GM23338 (cell line): ENCODE measurements around the gene PEA15. TPM values are rescaled to one million over a fixed set of nuclear protein-coding genes. Genes with fewer than 3 reads are reported as not detected.

Experiments used
- ATAC-seq: fragments of 200-7000 bp; cut with Tn5 transposase; 3 replicates; pipeline ENCODE4 v1.9.1; 2020
- DNase-seq: peaks from one replicate; pipeline ENCODE4 v3.0.0-alpha.2; 2015; ENCODE audit warnings: low spot score
- H2AFZ ChIP-seq: fragments of 200-600 bp; sonication (generic); 2 replicates; pipeline ENCODE4 v1.8.0; 2016; ENCODE audit warnings: antibody characterized with exemption, mild to moderate bottlenecking, moderate library complexity
- H3F3A ChIP-seq: fragments of 200-600 bp; sonication (generic); replicated peaks from 2 replicates; pipeline ENCODE4 v1.8.0; 2017; ENCODE audit warnings: antibody characterized with exemption, mixed run types, low read depth
- H3K27ac ChIP-seq: fragments of 200-600 bp; sonication (generic); 2 replicates; pipeline ENCODE4 v1.6.1; 2016; ENCODE audit warnings: low read depth
- H3K27me3 ChIP-seq: fragments of 200-600 bp; sonication (generic); 2 replicates; pipeline ENCODE4 v1.8.0; 2016; ENCODE audit warnings: mild to moderate bottlenecking, mixed run types, moderate library complexity; ENCODE audit not compliant: insufficient read depth
- H3K36me3 ChIP-seq: fragments of 200-600 bp; sonication (generic); 2 replicates; pipeline ENCODE4 v1.8.0; 2016; ENCODE audit warnings: mild to moderate bottlenecking; ENCODE audit not compliant: insufficient read depth
- H3K4me1 ChIP-seq: fragments of 200-600 bp; sonication (generic); 2 replicates; pipeline ENCODE4 v1.8.0; 2016; ENCODE audit warnings: mild to moderate bottlenecking, moderate library complexity; ENCODE audit not compliant: insufficient read depth
- H3K4me2 ChIP-seq: fragments of 200-600 bp; sonication (generic); 2 replicates; pipeline ENCODE4 v1.7.1; 2017; ENCODE audit warnings: mixed run types
- H3K4me3 ChIP-seq: fragments of 200-600 bp; sonication (generic); 2 replicates; pipeline ENCODE4 v1.6.1; 2016; ENCODE audit warnings: mixed run types
- H3K79me2 ChIP-seq: fragments of 200-600 bp; sonication (generic); replicated peaks from 2 replicates; pipeline ENCODE4 v1.8.0; 2017; ENCODE audit warnings: mild to moderate bottlenecking; ENCODE audit not compliant: insufficient read depth
- H3K9me2 ChIP-seq: fragments of 200-600 bp; sonication (generic); 2 replicates; pipeline ENCODE4 v1.8.0; 2017; ENCODE audit not compliant: insufficient read depth
- H4K20me1 ChIP-seq: fragments of 200-600 bp; sonication (generic); replicated peaks from 2 replicates; pipeline ENCODE4 v1.8.0; 2017; ENCODE audit warnings: mild to moderate bottlenecking; ENCODE audit not compliant: insufficient read depth
- H3K27ac Mint-ChIP-seq: 2 replicates; pipeline ENCODE4 v1.8.0; 2020; ENCODE audit warnings: inconsistent platforms, mild to moderate bottlenecking, moderate library complexity, mixed read lengths
- H3K27me3 Mint-ChIP-seq: 3 replicates; pipeline ENCODE4 v1.8.0; 2022; ENCODE audit warnings: low read depth, mild to moderate bottlenecking, moderate library complexity, mixed read lengths, inconsistent platforms; ENCODE audit not compliant: insufficient read depth, poor library complexity
- H3K36me3 Mint-ChIP-seq: 3 replicates; pipeline ENCODE4 v1.8.0; 2021; ENCODE audit warnings: low read depth, mild to moderate bottlenecking, inconsistent platforms, moderate library complexity, mixed read lengths
- H3K4me1 Mint-ChIP-seq: 3 replicates; pipeline ENCODE4 v1.8.0; 2020; ENCODE audit warnings: mild to moderate bottlenecking, inconsistent platforms, mixed read lengths
- H3K4me3 Mint-ChIP-seq: 3 replicates; pipeline ENCODE4 v1.8.0; 2021; ENCODE audit warnings: moderate library complexity, mild to moderate bottlenecking, inconsistent platforms, mixed read lengths
- H3K9me3 Mint-ChIP-seq: 3 replicates; pipeline ENCODE4 v1.8.0; 2020; ENCODE audit warnings: moderate library complexity, mild to moderate bottlenecking, inconsistent platforms, mixed read lengths
- CREB1 ChIP-seq: fragments of 250-450 bp; sonication (Bioruptor Pico); IDR thresholded peaks from 2 replicates; pipeline ENCODE4 v1.5.0; 2020; ENCODE audit warnings: low read depth, mild to moderate bottlenecking, moderate library complexity
- CTCF ChIP-seq, 2 experiments: fragments of 200-600 bp in 1 of 2; sonication (generic) in 1 of 2; conservative IDR thresholded peaks; 2 replicates each; pipeline versions ENCODE4 v1.5.1 to v1.6.1; 2016 to 2017; ENCODE audit warnings: antibody characterized with exemption in 2 of 2, low read depth in 2 of 2, mild to moderate bottlenecking in 2 of 2, moderate library complexity in 1 of 2
- ETS1 ChIP-seq: IDR thresholded peaks from 2 replicates; pipeline ENCODE4 v1.6.1; 2016; ENCODE audit warnings: antibody characterized with exemption
- EZH2 ChIP-seq: fragments of 200-600 bp; sonication (generic); IDR thresholded peaks from one replicate; pipeline ENCODE4 v1.8.0; 2017; ENCODE audit warnings: antibody characterized with exemption, mild to moderate bottlenecking, low read depth; ENCODE audit not compliant: unreplicated experiment
- EZH2phosphoT487 ChIP-seq: fragments of 200-600 bp; sonication (generic); IDR thresholded peaks from one replicate; pipeline ENCODE4 v1.8.1; 2018; ENCODE audit warnings: antibody characterized with exemption; ENCODE audit not compliant: unreplicated experiment
- JUNB ChIP-seq: IDR thresholded peaks from one replicate; pipeline ENCODE4 v1.6.1; 2016; ENCODE audit warnings: antibody characterized with exemption; ENCODE audit not compliant: unreplicated experiment
- NANOG ChIP-seq: IDR thresholded peaks from 2 replicates; pipeline ENCODE4 v1.6.1; 2016; ENCODE audit warnings: antibody characterized with exemption, borderline replicate concordance
- POLR2AphosphoS5 ChIP-seq: IDR thresholded peaks from 2 replicates; pipeline ENCODE4 v1.6.1; 2016; ENCODE audit warnings: antibody characterized with exemption, low read depth
- REST ChIP-seq: IDR thresholded peaks from one replicate; pipeline ENCODE4 v1.6.1; 2018; ENCODE audit warnings: antibody characterized with exemption; ENCODE audit not compliant: unreplicated experiment
- STAT1 ChIP-seq: IDR thresholded peaks from one replicate; pipeline ENCODE4 v1.6.1; 2016; ENCODE audit warnings: antibody characterized with exemption; ENCODE audit not compliant: unreplicated experiment
- ZNF114 ChIP-seq: fragments of 250-450 bp; sonication (Bioruptor Pico); IDR thresholded peaks from 2 replicates; pipeline ENCODE4 v1.5.0; 2020; ENCODE audit warnings: mild to moderate bottlenecking, moderate library complexity
- ZNF331 ChIP-seq: fragments of 250-450 bp; sonication (Bioruptor Pico); IDR thresholded peaks from 2 replicates; pipeline ENCODE4 v1.5.0; 2020; ENCODE audit warnings: low read depth, mild to moderate bottlenecking, moderate library complexity
- ZNF462 ChIP-seq: fragments of 250-450 bp; sonication (Bioruptor Pico); IDR thresholded peaks from 2 replicates; pipeline ENCODE4 v1.5.0; 2020; ENCODE audit warnings: mild to moderate bottlenecking, moderate library complexity
- polyA plus RNA-seq: library from polyadenylated mRNA; unstranded; fragments of >200 nt; fragmentation: Nextera tagmentation; extraction: Ambion mirVana; gene quantifications from 2 replicates; pipeline ENCODE4 v1.2.1, GENCODE V29; 2016
- total RNA-seq: library from RNA; depleted of rRNA; stranded (reverse); fragments of >200 nt; shearing (Covaris generic); gene quantifications from 2 replicates; pipeline ENCODE4 v1.2.3, GENCODE V29; 2014

PEA15 gene
- total and polyA plus RNA-seq, 2 experiments from 2014 or later, result 60.3 to 80.8 TPM

GRCh38 chr1:160206036-160206389 lies 829 bp downstream of the PEA15 start:
- Histone ChIP-seq H4K20me1 (peaks cover 20% of the 10 kb centered on the region; the same call in 1 of the 2 replicates), H3K79me2 (peaks cover 41% of the 10 kb centered on the region), H3K27ac (peak overlapping the region; percentile 20; the same call in 1 of the 2 replicates), H3K27me3 (no peaks in the 10 kb centered on the region), H3K9me2 (0 out of 2 replicates have a peak, but pooled peaks cover 8% of the 10 kb centered on the region), H3K4me2 (peak overlapping the region; percentile 99), H3K4me3 (peak overlapping the region; percentile 96), H3F3A (peaks cover 9% of the 10 kb centered on the region), H3K36me3 (peaks cover 13% of the 10 kb centered on the region), H3K4me1 (peaks cover 58% of the 10 kb centered on the region), H2AFZ (no peak overlapping the region)
- H3K9me3 Mint-ChIP-seq, result no peaks in the 10 kb centered on the region
- H3K27ac Mint-ChIP-seq, result no peak overlapping the region
- peaks cover 60% of the 10 kb centered on the region for H3K4me1 Mint-ChIP-seq
- DNase-seq (no peak), ATAC-seq (peak; percentile 3)
- peaks cover 25% of the 10 kb centered on the region for H3K36me3 Mint-ChIP-seq
- no peak for TF ChIP-seq REST
- TF ChIP-seq NANOG, result no peak
- TF ChIP-seq JUNB, result no peak
- TF ChIP-seq STAT1, result no peak
- no peak for TF ChIP-seq EZH2phosphoT487
- no peak for TF ChIP-seq ZNF462 (CRISPR knock-in tag)
- no peak for TF ChIP-seq ZNF331 (CRISPR knock-in tag)
- no peak for TF ChIP-seq ZNF114 (CRISPR knock-in tag)
- TF ChIP-seq EZH2, result no peak
- TF ChIP-seq ETS1, result no peak
- TF ChIP-seq CREB1 (CRISPR knock-in tag), result no peak
- no peak for TF ChIP-seq CTCF (conservative IDR thresholded peaks at IDR 0.05; ENCODE audit: low read depth in 2 of 2)
- no peak for TF ChIP-seq POLR2AphosphoS5
- H3K27me3 Mint-ChIP-seq, result peaks cover 25% of the 10 kb centered on the region
- peak overlapping the region; percentile 83 for H3K4me3 Mint-ChIP-seq
